GM12872 (cell line): ENCODE data around the gene PAK6.

Source experiments
- CTCF ChIP-seq: IDR thresholded peaks from 3 replicates; pipeline ENCODE4 v1.5.1; 2011; ENCODE audit warnings: low read depth, mild to moderate bottlenecking, low read length, moderate library complexity; ENCODE audit not compliant: insufficient read depth

The PAK6 gene

DNA sequence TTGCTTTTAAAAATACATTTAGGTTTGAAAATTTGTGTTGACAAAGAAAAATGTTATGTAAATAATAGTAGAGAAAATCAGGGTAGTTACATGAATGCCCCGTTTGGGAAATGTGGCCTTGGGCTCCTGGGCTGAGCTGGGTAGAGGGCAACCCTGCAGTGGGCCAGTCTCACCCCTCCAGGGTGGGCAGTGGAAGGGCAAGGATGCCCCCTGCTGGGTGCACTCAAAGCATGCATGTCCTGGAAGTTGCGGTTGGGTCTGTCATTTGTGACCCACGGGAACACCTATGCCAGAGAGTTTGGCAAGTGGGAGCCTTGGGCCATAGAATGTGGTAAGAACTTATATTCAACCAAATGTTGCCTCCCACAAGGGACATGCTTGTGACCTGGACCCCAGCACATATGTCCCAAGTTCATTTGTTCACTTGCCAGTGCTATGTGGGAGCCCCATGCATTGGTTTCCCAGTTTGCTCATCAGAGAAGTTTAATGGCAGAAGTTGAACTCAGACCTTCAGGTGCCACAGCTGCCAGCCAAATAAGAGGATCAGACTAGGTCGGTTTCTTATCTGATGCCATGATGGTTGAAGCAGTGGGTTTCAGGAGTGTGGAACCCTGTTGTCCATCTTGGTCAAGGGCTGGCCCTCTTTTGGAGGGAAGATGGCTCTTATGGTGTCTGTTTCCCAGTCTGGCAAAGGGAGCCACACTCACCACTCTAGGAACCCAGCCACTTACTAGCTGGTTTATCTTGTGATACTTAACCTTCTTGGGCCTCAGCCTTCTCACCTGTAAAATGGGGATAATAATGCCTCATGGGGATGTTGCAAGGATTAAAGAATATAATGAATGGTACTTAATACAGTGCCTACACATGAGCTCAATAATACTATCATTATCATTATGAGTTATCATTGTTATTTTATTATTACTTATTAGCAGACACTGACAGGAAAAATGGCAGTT lies 71.4 kb downstream of the PAK6 start:
- peak; percentile 89 for TF ChIP-seq CTCF

- TF ChIP-seq CTCF: no peak
Observed at GRCh38 chr15:40310993-40311392, 72.1 kb downstream of the PAK6 start.

DNA sequence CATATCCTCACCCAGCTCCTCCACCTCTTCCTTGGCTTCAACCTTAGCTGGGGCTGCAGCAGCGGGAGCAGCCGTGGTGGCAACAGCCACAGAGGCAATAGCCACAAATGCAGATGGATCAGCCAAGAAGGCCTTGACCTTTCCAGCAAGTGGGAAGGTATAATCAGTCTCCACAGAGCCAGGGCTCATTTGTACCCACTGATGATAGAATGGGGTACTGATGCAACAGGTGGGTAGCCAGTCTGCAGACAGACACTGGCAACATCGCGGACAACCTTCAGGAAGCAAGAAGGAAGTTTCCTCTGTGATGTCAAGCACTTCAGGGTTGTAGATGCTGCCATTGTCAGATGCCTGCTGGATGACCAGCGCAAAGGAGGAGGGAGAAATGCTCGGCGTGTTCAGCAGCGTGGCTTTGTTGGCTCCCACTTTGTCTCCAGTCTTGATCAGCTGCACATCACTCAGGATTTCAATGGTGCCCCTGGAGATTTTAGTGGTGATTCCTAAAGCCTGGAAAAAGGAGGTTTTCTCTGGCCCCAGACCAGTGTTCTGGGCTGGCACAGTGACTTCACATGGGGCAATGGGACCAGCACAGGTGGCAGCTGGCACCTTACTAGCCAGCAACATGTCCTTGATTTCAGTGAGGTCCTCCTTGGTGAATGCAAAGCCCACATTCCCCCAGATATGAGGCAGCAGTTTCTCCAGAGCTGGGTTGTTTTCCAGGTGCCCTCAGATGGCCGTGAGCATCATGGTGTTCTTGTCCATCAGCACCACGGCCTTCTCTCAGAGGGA lies 73.7 kb downstream of the PAK6 start:
- no peak for TF ChIP-seq CTCF

DNA sequence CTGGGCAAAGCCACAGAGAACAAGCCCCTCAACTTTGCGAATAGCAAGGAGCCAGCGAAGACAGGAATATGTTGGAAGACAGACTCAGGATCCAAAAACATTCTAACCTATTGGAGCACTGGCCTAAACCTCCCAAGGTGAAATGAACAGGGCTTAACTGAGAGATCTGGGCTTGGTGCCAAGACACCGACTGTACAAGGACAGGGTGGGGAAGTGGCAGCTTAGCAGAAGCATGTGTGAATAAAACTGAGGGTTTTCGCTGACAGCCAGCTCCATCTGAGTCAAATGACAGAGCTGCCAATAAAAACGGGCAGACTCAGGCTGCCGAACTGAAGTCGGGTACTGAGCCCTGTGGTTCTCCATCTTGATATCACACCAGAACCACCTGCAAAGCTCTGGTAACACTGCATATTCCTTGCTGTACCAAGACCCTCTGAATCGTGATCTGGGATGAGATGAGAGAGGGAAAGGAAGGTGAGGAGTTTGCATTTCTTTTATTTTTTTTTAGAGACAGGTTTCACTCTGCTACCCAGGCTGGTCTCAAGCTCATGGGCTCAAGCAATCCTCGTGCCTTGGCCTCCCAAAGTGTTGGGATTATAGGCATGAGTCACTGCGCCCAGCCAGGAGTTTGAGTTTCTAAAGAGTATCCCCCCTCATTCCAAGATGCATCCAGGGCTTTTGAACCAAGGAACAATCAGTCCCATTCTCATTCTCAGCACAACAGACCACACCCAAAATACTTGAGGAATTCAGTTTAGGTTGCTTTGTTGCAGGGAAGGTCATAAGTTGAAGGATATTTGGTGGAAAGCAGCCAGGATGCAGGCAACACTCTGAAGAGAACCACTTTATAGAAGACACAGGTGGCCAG lies 74.9 kb downstream of the PAK6 start:
- no peak for TF ChIP-seq CTCF

DNA sequence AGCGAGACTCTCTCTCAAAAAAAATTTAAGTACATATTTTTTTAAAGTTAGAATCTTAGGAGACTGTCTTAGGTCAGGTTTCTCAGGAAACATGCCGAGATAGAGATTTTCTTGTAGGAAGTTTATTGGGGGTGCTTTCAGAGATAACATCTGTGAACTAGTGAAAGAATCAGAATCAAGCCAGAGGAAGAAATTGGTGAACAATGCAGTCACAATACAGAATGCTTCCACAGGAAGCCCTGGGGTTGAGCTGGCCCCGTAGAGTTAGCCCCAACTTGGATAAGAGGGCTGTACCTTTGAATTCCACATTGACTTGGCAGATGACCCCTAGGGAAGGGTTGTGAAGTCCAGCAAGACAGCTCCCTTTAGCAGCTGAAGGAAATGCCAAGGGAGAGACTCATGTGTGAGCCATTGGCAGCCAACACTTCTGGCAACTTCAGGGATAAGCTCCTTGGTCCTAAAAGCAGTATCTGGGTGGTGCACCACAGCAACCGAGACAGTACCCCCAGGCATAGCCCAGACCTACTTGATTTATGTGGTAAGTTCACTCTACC lies 75.9 kb downstream of the PAK6 start:
- no peak for TF ChIP-seq CTCF

GRCh38 chr15:40316931-40317330 lies 78.1 kb downstream of the PAK6 start:
- no peak for TF ChIP-seq CTCF
